Astrocyte (in vitro differentiated cells and primary cell): ENCODE results near the gene BRSK1.

Experiments used
- CTCF ChIP-seq: IDR thresholded peaks from 2 replicates; pipeline ENCODE4 v1.5.1; 2011; ENCODE audit warnings: low read depth, mild to moderate bottlenecking, inconsistent platforms, low read length, moderate library complexity; ENCODE audit not compliant: insufficient read depth
- EZH2 ChIP-seq: IDR thresholded peaks from 2 replicates; pipeline ENCODE4 v1.6.1; 2012; ENCODE audit warnings: mild to moderate bottlenecking, low read length, inconsistent platforms; ENCODE audit not compliant: insufficient read depth

GRCh38 chr19:55321466-55322137 lies 37.8 kb downstream of the BRSK1 start:
- TF ChIP-seq CTCF (no peak), EZH2 (no peak)
